Measurements from ENCODE around the gene CFAP410.
"Not testable (repeated sequence)": the region's sequence is repeated elsewhere in the genome, so short reads cannot be mapped to it uniquely, and the experiment has no call there.

Gene CFAP410

DNA sequence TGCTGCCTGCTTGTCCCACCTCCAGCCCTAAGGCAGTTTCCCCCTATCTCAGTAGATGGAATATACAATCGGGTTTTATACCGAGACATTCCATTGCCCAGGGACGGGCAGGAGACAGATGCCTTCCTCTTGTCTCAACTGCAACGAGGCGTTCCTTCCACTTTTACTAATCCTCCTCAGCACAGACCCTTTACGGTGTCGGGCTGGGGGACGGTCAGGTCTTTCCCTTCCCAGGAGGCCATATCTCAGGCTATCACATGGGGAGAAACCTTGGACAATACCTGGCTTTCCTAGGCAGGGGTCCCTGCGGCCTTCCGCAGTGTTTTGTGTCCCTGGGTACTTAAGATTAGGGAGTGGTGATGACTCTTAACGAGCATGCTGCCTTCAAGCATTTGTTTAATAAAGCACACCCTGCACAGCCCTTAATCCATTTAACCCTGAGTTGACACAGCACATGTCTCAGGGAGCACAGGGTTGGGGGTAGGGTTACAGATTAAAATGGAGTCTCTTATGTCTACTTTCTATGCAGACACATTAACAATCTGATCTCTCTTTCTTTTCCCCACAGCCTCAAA, 55.9 kb downstream of the CFAP410 start:
- not testable (repeated sequence) for DNase-seq

DNA sequence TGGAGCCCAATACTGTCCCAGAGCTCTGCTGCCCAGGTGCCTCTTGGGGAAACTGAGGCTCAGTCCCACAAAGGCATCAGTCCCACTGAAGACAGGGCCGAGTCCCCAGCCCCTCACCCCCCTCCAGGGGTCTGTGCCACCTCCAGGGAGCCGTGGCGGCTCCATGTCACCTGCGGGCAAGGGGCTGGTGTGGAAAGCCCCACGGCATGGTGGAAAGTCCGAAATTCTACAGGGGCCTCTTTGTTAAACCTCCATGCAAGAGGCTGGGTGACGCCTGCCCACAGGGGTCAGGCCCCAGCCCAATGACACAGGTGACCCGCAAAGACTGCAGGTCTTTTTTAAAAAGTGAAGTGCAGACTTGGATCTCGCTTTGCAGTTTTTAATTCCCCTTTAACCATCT, 56.8 kb downstream of the CFAP410 start:
- no peak for DNase-seq

- DNase-seq, result no peak
Measured at GRCh38 chr21:44281801-44282200, 57.4 kb downstream of the CFAP410 start.

- no peak for DNase-seq
Measured at GRCh38 chr21:44279354-44280260, 59.6 kb downstream of the CFAP410 start.
